Left forelimb (tissue), 1 donor: ENCODE data around the gene KCNAB2.

ENCODE experiments used
- DNase-seq: peaks from one replicate; pipeline ENCODE4 v3.0.0-alpha.2; 2018; ENCODE audit warnings: low spot score

The KCNAB2 gene

GRCh38 chr1:6111571-6111970 lies 65.9 kb downstream of the KCNAB2 start:
- DNase-seq, result no peak

- DNase-seq, result no peak
Observed at GRCh38 chr1:6111991-6112689, 66.5 kb downstream of the KCNAB2 start.

- no peak for DNase-seq
Observed at GRCh38 chr1:6112690-6113005, 67.0 kb downstream of the KCNAB2 start.

GRCh38 chr1:6113116-6113515 lies 67.4 kb downstream of the KCNAB2 start:
- no peak for DNase-seq

- DNase-seq, result no peak
Observed at GRCh38 chr1:6113745-6114144, 68.1 kb downstream of the KCNAB2 start.

GRCh38 chr1:6116137-6116536 lies 70.4 kb downstream of the KCNAB2 start:
- no peak for DNase-seq

GRCh38 chr1:6117064-6117463 lies 71.4 kb downstream of the KCNAB2 start:
- no peak for DNase-seq

GRCh38 chr1:6117624-6118023 lies 71.9 kb downstream of the KCNAB2 start:
- no peak for DNase-seq

GRCh38 chr1:6118415-6118814 lies 72.7 kb downstream of the KCNAB2 start:
- no peak for DNase-seq

- DNase-seq, result no peak
Observed at GRCh38 chr1:6121021-6121421, 75.3 kb downstream of the KCNAB2 start.

- DNase-seq, result no peak
Observed at GRCh38 chr1:6121651-6122370, 76.1 kb downstream of the KCNAB2 start.

- DNase-seq, result no peak
Observed at GRCh38 chr1:6123083-6123482, 77.4 kb downstream of the KCNAB2 start.

- DNase-seq, result no peak
Observed at GRCh38 chr1:6123816-6124215, 78.1 kb downstream of the KCNAB2 start.

GRCh38 chr1:6124341-6124740 lies 78.7 kb downstream of the KCNAB2 start:
- no peak for DNase-seq

GRCh38 chr1:6124746-6125365 lies 79.2 kb downstream of the KCNAB2 start:
- DNase-seq, result no peak

GRCh38 chr1:6125366-6125765 lies 79.7 kb downstream of the KCNAB2 start:
- no peak for DNase-seq

GRCh38 chr1:6126028-6126427 lies 80.3 kb downstream of the KCNAB2 start:
- DNase-seq, result no peak

GRCh38 chr1:6126521-6127067 lies 80.9 kb downstream of the KCNAB2 start:
- no peak for DNase-seq

GRCh38 chr1:6127587-6128163 lies 82.0 kb downstream of the KCNAB2 start:
- DNase-seq, result no peak

GRCh38 chr1:6128276-6129081 lies 82.8 kb downstream of the KCNAB2 start:
- no peak for DNase-seq

GRCh38 chr1:6129313-6129712 lies 83.6 kb downstream of the KCNAB2 start:
- no peak for DNase-seq

- DNase-seq, result no peak
Observed at GRCh38 chr1:6130036-6130435, 84.3 kb downstream of the KCNAB2 start.
